Left colon (tissue), 2 donors: ENCODE results near the gene SLC4A11. TPM values are rescaled to one million over a fixed set of nuclear protein-coding genes. Genes with fewer than 3 reads are reported as not detected.
A peak's percentile ranks its signal among the peaks of the same experiment; 100 is the strongest.

Source experiments
- ATAC-seq: fragments of 200-7000 bp; cut with Tn5 transposase; one replicate; pipeline ENCODE4 v1.9.1; 2020; ENCODE audit warnings: mild to moderate bottlenecking, moderate library complexity
- DNase-seq, 2 donors: peaks; one replicate each; pipeline ENCODE4 v3.0.0-alpha.2; 2020
- intact Hi-C, 2 donors: fragments of 100-400 bp; cut with DNase I in 1 of 2; cut with micrococcal nuclease in 1 of 2; formaldehyde crosslinking; loops; one replicate each; pipeline versions ENCODE4 v1.11.2 to v1.14.0; 2022; cut with DNase I, micrococcal nuclease
- long read RNA-seq: library from polyadenylated mRNA; unstranded; transcript quantifications from one replicate; pipeline ENCODE4 v2.0.0, GENCODE V29; 2021
- total RNA-seq, 2 donors: library from RNA; stranded (reverse); fragmentation: NEBNext Ultra II Directional; extraction: Animal tissue kit (Norgen Biotek cat#: 25700); gene quantifications; one replicate each; pipeline ENCODE4 v1.2.1, GENCODE V29; 2021
- donor health status: DM: no; HTN: no; CAD: no.
- donor health status: DM: yes; HTN: yes; CAD: no.

The SLC4A11 gene
- total RNA-seq: under 1 TPM; 0.56 to 0.89 TPM
- long read RNA-seq, partial matches to known transcripts: 2 of 2 reads
- long read RNA-seq, other reads (novel, unspliced or antisense): 0 of 2 reads

DNA sequence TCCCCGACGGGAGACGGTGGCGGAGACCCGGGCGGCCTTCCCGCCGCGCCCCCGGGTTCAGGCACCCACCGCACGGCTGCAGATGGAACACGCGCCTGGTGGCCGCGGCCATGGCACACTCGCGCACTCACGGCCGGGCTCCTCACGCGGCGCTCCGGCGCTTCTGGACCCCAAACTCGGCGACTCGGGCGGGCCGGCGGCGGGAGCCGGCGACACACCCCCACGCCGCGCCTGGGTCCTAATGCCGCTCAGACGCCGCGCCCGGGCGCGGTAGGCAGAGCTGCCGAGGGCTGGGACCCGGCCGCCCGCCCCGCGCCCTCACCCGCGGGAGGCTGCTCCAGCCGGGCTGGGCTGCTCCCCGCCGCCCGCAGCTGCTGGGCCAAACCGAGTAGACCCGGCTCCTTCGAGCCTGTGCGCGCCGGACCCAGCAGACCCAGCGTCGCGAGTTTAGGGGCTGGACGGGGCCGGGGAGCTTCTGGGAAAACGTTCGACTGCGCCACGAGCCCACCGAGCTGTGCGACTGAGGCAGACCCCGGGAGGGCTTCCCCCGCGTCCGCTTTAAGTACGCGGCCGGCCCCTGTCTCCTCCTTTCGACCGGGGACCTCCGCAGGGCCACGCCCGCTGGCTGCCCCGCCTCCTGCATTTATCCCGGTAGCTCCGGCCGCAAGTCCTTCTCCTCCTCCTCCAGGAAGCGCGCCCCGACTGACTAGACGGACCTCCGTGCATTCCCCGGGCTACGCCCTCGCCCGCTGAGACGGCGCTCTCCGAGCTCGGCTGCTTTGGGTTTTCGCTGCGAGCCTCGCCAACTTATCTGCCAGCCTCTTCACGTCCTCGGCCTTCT, at the start of gene SLC4A11:
TSS of gene SLC4A11 (minus strand) at position 165 of the 841 bp plus-strand sequence. CDS start at position 112, 53 bp downstream.
- intact Hi-C loops: no loop called here
- peak; percentile 90 for ATAC-seq
- peak; percentile 83 to 84 for DNase-seq

GRCh38 chr20:3283222-3283820, 44.3 kb upstream of the SLC4A11 start:
- intact Hi-C loops: no loop called here
- ATAC-seq (no peak), DNase-seq (no peak)

DNA sequence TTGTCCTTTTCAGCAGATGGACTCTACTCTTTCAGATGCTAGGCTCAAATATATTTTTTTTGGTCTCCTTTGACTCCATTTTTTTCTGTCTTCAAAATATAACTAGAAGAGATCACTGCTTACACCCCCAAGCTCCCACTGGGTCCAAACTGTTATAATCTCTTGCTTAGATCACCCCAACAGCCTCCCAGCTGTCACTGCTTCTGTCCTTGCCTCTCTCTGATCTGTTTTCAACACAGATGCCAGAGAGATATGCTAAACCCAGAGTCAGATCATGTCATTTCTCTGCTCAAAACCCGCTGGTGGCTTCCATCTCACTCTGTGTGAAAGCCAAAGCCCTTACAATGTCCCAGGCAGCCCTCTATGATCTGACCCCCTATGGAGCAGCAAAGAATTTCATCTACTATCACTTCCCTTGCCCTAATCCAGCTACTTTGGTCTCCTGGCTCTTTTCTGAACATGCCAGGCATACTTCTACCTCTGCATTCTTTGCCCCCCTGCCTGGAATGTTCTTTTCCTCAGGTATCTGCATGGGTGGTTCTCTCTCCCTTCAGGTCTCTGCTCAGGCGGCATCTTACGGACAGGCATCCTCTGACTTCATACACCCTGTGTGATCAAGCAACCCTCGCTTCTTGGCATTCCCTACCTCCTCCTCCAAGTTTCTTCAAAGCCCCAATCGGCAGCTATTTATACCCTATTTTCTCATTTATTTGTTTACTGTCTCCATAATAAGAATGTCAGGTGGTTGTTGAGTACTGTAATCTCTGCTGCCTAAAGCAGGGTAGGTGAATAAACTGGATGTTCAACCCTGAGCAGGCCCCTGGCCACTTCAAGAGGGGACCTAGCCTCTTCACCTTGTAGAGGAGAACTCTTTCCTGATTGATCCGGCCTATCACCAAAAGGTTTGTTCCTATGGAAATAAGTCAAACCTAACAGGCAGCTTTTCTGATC, 43.6 kb upstream of the SLC4A11 start:
- no peak for ATAC-seq
- intact Hi-C loops: no loop called here
- no peak for DNase-seq

GRCh38 chr20:3281437-3281836, 42.4 kb upstream of the SLC4A11 start:
- DNase-seq: no peak
- intact Hi-C loops: no loop called here
- ATAC-seq: no peak

- ATAC-seq (no peak), DNase-seq (no peak)
- intact Hi-C loops: loop anchor here in 1 of 2 donors (10.0 kb wide), 1 partner anchor 55 kb away; no protein-coding TSS in a partner anchor
These were observed 40.8 kb upstream of the SLC4A11 start for GRCh38 chr20:3279761-3280160.

GRCh38 chr20:3277686-3278465, 38.9 kb upstream of the SLC4A11 start:
- intact Hi-C loops: loop anchor here in 1 of 2 donors (10.0 kb wide), 1 partner anchor 53 kb away; no protein-coding TSS in a partner anchor
- ATAC-seq: no peak
- DNase-seq: no peak

GRCh38 chr20:3276680-3277015, 37.7 kb upstream of the SLC4A11 start:
- intact Hi-C loops: loop anchor here in 1 of 2 donors (10.0 kb wide), 1 partner anchor 52 kb away; no protein-coding TSS in a partner anchor
- peak in 1 of 2 donors; percentile 8 for DNase-seq
- peak; percentile 75 for ATAC-seq

DNA sequence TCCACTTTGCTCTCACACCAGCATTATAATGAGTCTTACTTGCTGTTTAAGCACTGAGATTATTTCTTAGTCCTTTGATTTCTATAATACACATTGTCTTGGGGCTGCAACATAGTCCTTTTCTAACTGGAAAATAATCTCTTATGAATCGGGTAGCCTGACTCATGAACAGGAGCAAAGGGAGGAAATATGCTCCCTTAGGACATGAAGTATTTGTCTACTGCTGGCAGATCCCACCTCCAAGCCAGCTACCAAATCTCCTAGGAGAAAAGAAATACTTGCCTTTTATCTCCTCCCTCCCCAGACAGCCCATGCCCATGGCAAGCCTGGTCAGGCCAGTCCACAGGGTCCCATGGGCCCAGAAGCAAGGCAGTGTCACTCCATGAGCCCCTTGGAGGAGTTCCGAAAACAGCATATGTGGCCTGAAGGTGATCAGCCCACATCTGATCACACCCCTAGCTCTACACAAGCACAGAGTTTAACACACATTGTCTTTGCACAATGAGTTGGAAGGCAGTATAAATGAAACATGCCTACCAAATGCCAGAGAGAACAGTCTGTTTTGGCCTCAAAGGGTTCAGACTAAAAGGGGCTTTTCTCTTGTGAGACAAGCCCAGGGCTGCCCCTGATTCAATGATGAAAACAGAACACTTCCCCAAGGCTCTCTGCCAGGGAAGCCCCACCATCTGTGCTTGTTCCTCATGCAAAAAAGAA, 37.1 kb upstream of the SLC4A11 start:
- intact Hi-C loops: loop anchor here in 1 of 2 donors (10.0 kb wide), 1 partner anchor 51 kb away; no protein-coding TSS in a partner anchor
- no peak for DNase-seq
- no peak for ATAC-seq

DNA sequence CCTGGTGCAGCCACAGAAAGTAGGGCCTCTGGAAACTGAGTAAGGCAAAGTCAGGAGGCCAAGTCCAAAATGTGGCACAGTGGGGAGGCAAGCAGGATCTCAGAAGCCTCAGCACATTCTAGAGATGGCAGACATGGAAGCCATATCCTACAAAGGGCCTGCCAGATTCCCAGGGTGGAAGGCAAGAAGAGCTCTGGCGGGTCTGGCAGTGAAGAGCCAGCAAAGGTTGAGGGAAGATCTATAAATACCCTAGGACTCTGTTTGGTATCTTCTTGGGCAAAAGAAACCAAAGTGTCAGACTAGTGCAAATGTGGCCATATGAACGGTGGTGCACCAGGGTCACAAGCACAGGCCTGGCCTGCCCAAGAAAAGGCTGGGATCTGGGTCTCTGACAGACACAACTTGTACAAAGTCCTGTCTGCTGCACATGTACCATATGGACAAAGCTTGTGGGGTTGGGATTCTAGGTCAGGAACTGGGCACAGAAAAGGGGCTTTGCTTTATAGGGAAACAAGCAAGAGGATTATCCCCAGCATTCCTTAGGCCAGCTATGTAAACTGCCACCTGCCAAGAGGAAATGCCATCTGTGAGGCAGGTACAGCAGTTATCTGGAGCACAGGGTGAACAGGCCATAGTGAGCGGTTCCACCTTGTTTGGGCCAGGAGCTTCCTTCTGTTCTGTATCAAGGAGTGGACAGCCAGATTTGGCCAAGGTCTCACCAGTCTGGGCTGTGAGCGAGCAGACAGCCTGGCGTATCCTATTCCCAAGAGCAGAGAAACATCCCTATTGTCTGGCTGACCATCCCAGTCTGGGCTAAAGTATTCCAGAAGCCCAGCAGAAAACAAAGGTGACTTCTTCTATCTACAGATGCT, 36.3 kb upstream of the SLC4A11 start:
- DNase-seq: no peak
- intact Hi-C loops: loop anchor here in 1 of 2 donors (10.0 kb wide), 1 partner anchor 50 kb away; no protein-coding TSS in a partner anchor
- ATAC-seq: no peak

DNA sequence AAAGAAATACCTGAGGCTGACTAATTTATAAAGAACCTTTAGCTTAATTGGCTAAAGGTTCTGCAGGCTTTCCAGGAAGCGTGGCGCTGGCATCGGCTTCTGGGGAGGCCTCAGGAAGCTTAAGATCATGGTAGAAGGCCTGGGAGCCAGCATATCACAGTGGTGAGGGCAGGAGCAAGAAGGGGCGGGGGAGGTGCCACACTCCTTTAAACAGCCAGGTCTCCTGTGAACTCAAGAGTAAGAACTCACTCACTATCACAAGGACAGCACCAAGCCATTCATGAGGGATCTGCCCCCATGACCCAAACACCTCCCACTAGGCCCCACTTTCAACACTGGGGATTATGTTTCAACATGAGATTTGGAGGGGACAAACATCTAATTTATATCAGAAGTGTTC, 34.4 kb upstream of the SLC4A11 start:
- DNase-seq: no peak
- no peak for ATAC-seq
- intact Hi-C loops: loop anchor here in 1 of 2 donors (10.0 kb wide), 1 partner anchor 49 kb away; no protein-coding TSS in a partner anchor

DNA sequence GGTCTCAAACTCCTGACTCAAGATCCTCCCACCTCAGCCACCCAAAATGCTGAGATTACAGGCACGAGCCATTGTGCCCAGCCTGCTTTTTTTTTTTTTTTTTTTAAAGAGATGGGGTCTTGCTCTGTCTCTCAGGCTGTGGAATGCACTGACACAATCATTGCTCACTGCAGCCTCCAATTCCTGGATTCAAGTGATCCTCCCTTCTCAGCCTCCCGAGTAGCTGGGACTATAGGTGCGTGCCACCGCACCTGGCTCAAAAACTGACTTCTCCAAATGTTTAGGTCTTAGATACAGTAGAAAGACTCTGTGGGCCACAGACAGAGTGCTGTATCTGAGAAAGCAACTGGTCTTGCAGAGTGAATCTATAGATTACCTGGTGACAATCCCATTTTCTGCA, 31.1 kb upstream of the SLC4A11 start:
- intact Hi-C loops: loop anchor here in 1 of 2 donors (10.0 kb wide), 1 partner anchor 45 kb away; no protein-coding TSS in a partner anchor
- ATAC-seq: no peak
- no peak for DNase-seq

GRCh38 chr20:3262566-3262965, 23.6 kb upstream of the SLC4A11 start:
- intact Hi-C loops: no loop called here
- DNase-seq (no peak), ATAC-seq (no peak)

- intact Hi-C loops: no loop called here
- DNase-seq: no peak
- no peak for ATAC-seq
These were observed 19.4 kb upstream of the SLC4A11 start for GRCh38 chr20:3258429-3258828.

DNA sequence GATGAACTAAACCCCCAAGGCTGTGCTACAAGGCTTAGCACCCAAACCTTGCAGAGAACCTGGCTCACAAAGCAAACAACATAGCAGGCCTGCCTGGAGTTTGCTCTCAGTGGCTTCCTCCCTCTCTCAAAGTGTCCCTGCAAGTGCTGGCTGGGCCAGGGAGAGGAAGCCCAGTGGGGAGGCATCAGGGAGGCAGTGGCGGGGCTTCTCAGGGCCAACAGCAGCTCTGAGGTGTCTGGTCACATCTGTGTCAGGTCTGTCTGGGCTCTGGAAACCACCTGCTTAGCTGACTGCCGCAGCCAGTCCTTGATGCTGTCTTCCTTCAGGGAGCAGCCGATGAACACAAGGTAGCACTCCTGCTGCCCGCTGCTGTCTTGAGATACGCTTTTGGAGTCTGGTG, 16.7 kb upstream of the SLC4A11 start:
- intact Hi-C loops: no loop called here
- no peak for ATAC-seq
- no peak for DNase-seq

GRCh38 chr20:3251806-3252205, 12.8 kb upstream of the SLC4A11 start:
- intact Hi-C loops: no loop called here
- DNase-seq (no peak), ATAC-seq (no peak)

DNA sequence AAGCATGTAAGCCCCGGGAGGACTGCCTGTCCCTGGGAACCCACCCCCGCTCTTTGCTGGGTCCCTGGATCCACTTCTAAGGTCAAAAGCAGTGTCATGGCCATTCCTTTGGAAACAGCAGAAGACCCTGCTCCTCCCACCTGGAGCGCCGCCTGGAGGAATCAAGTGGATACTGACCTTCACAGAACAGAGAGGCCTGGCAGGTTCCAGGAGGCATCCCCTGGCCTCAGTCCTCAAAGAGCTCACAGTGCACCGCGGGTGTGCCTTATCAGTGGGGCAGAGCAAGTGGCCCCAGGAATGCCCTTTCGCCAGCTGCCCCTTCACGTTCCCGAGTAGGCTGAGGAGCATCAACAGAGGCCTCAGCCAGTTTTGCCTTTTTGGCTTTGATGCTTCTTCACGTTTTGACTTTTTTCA, 11.1 kb upstream of the SLC4A11 start:
- intact Hi-C loops: no loop called here
- DNase-seq (no peak), ATAC-seq (peak; percentile 34)

DNA sequence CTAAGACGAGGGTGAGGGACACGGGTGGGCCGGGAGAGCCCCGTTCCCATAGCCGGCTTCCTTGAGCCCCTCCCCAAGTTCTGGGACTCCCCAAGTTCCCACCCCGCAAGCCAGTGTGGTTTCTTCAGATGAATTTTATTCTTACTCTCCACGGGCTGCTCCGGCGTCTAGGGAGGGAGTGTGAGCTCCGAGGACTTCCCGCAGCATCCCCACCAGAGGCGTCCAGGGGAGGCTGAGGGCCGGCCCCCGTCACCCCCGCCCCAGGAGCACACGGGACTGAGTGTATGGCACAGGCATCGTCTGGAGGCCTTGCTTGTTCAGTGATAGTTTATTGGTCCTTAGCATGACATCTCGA, 10.0 kb upstream of the SLC4A11 start:
- DNase-seq: no peak
- ATAC-seq: peak; percentile 6
- intact Hi-C loops: no loop called here
